Forelimb muscle (tissue), 1 donor: Measurements from ENCODE around the gene UGT1A5. TPM values are rescaled to one million over a fixed set of nuclear protein-coding genes. Genes with fewer than 3 reads are reported as not detected.

Experiments
- DNase-seq: peaks from one replicate; pipeline ENCODE4 v3.0.0-alpha.2; 2013; ENCODE audit warnings: low read depth
- polyA plus RNA-seq: library from polyadenylated mRNA; unstranded; fragments of 120-200 nt; gene quantifications from one replicate; pipeline ENCODE4 v1.2.1, GENCODE V29; 2013; ENCODE audit not compliant: insufficient read length

UGT1A5 gene
- not detected for polyA plus RNA-seq

- DNase-seq: no peak
Observed at GRCh38 chr2:233712611-233713261, at the start of gene UGT1A5. UGT1A5 (plus strand) TSS chr2:233712907; CDS start chr2:233712992, 85 bp downstream.

DNA sequence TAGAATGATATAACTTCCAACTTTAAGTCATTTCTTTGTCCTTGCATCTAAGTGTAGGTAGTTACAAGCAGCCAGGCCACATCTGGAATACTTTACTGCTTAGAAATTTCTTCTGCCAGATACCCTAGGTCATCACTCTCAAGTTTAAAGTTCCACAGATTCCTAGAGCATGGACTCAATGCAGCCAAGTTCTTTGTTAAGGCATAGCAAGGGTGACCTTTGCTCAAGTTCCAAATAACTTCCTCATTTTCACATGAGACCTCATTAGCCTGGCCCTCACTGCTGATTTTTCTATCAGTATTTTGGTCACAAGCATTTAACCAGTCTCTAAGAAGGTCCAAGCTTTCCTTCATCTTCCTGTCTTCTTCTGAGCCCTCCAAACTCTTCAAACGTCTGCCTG lies 48.8 kb upstream of the UGT1A5 start:
- DNase-seq: no peak

- no peak for DNase-seq
Observed at GRCh38 chr2:233668605-233669260, 44.0 kb upstream of the UGT1A5 start.

DNA sequence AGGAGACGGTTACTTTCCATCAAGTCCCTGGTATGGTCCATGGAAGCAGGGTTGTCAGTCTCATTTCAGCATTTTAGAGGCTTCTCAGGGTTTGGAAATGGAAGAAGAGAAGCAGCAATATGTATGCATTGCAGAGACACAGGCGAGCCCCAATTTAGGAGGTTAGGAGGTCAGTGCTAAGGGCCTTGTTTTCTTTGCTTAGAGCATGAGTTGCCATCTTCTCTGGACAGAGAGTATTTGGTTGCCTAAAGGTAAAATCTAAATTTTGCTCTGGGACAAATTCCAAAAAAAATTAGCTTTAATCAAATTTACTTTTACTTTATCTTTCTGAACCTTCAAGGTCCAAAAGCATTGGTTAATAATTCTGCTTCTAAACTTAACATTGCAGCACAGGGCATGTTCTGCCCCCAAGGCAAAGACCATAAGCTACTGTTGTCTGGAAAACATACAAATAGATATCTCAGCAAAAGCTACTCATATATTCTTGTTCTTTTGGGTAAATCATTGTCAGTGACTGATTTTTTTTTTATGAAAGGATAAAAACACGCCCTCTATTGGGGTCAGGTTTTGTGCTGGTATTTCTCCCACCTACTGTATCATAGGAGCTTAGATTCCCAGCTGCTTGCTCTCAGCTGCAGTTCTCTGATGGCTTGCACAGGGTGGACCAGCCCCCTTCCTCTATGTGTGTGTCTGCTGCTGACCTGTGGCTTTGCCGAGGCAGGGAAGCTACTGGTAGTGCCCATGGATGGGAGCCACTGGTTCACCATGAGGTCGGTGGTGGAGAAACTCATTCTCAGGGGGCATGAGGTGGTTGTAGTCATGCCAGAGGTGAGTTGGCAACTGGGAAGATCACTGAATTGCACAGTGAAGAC lies 41.2 kb upstream of the UGT1A5 start, which contains the start of gene UGT1A9:
Gene UGT1A9, plus strand, starts transcription at position 609 of the 872 bp plus-strand sequence. Its CDS starts 37 bp downstream, at position 646.
- DNase-seq: no peak

DNA sequence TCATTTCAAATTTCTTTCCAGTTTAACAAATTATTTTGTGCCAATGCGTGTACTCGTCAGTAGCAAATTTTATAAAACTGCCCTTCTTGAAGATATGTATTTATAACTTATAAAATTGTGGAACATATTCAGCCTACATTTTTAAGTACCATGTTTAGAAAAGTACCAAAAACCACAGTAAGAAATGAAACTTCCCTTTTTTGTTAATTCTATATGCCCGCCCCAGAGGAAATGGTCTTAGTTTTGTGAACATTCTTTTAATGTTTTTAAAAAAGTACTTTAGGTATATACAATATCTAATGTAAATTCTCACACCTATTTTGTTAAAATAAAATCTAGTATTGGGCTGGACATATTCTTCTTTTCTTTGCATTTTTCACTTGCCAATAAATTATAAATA lies 39.8 kb upstream of the UGT1A5 start:
- DNase-seq: no peak

DNA sequence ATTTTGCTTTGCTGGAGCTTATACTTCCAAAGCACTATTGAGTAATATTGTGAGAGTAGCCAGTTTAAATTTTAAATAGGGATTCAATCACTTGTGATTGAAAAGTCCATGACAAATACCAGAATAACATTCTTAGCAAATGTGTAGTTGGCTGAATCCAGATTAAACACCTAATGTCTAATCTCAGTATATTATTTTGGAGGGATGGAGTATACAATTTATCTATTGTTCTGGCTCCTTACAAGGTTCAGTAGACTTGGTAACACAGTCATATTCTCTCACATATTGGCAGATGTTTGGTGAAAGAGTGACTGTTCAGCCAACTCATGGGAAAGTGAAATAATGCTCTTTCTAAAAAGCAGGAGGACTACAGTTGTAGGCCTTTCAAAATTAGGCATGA lies 38.8 kb upstream of the UGT1A5 start:
- no peak for DNase-seq

GRCh38 chr2:233674314-233674713 lies 38.4 kb upstream of the UGT1A5 start:
- DNase-seq: no peak

DNA sequence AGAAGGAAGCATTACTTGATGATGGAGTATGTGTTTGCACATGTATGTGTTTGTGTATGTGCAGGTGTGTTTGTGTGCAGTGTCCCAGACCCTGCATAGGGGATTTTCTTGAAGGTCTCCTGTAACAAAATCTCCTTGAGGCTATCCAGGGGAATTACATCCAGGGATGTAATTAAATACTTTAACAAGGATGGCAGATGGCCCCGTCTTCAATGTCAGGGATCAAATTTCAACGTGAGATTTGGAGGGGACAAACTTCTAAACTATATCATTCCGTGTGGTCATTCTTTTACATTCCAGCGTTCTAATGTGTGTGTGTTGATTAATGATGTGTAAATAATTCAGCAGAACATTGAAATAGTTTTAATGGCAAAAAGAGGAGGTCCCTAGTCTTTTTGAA lies 37.7 kb upstream of the UGT1A5 start:
- no peak for DNase-seq

- no peak for DNase-seq
Observed at GRCh38 chr2:233676046-233676445, 36.7 kb upstream of the UGT1A5 start.

- DNase-seq: no peak
Observed at GRCh38 chr2:233679196-233679595, 33.5 kb upstream of the UGT1A5 start.

DNA sequence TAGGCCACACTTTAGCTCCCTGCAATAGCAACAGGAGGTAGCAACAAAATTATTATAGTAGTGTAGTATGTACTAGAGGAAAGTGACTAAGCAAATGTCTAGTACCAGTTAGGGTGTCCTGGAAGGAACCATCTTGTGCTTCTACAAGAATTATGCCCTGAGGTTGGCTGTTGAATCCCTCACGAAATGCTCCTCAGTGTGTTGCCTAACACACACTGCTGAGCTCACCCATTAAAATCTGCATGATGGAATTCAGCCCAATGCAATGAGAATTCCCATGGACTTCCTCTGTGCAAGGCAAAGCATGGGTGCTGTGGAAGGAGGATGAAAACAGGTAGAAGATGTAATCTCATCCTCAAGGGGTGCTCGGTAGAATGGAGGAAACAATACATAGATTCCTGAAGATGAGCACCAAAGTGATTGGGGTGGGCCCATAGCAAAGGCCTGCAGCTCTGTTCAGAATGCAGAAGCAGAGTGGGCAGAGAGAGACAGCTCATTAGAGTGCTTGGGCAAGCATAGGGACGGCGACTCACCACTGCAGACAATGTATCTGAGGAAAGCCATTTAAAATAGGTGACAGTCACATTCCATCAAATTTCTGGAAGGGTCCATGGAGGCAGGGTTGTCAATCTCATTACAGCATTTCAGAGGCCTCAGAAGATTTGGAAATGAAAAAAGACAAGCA lies 32.2 kb upstream of the UGT1A5 start:
- DNase-seq: no peak

GRCh38 chr2:233681521-233682099 lies 31.1 kb upstream of the UGT1A5 start, which contains the start of gene UGT1A7:
UGT1A7 (plus strand) TSS chr2:233681901; CDS start chr2:233681938, 37 bp downstream.
- DNase-seq: no peak

GRCh38 chr2:233684640-233685039 lies 28.1 kb upstream of the UGT1A5 start:
- DNase-seq: no peak

DNA sequence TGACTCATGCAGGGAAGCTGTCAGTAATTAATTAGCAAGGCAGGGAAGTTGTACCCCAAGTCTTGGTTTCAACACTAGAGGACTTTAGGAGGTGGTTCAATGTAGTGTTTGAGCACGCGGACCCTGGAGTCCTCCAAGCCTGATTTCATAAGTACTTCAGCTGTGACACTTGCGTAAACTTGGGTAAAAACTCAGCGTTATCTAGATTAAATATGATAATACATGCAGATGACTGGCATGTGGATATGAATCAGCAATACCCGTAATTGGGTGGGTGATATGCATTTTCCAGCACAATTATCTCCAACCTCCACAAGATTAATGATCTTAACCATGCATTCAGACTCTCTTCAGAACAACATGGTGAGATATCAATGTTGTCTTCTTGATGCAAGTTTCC lies 25.8 kb upstream of the UGT1A5 start:
- no peak for DNase-seq

DNA sequence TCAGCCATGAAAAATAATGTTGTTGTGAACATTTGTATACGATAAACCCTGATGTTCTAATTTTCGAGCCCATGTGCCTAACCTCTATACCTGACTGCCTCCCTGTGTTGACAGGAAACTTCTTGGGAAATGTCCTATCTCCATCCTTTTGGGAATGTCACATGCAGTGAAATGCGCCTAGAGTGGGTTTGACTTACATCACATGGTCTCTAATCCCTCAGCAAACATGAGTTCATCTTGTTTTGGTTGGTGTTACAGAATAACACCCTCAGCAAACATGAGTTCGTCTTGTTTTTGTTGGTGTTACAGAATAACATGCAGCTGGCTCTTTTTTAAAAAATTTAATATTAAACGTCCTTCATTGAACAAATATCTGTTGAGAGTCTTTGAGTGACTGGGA lies 24.4 kb upstream of the UGT1A5 start:
- no peak for DNase-seq

DNA sequence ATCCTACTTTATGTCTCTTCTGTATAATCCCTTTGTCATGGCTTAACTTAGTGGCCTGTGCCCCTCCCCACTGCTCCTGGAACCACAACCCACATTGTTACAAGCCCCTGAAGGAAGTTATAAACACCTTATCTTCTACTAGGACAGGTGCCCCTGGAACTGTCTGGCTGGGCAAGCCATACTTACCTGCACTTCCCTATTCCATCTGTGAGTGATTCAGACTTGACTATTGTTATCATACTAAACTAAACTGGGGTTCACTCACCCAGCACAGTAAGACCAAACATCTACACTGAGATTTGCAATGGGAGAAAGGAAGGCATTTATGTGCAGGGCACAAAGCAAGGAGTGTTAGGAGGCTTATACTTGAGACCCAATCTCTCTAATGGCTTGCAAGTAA lies 23.7 kb upstream of the UGT1A5 start:
- DNase-seq: no peak

- DNase-seq: no peak
Observed at GRCh38 chr2:233689501-233689900, 23.2 kb upstream of the UGT1A5 start.

DNA sequence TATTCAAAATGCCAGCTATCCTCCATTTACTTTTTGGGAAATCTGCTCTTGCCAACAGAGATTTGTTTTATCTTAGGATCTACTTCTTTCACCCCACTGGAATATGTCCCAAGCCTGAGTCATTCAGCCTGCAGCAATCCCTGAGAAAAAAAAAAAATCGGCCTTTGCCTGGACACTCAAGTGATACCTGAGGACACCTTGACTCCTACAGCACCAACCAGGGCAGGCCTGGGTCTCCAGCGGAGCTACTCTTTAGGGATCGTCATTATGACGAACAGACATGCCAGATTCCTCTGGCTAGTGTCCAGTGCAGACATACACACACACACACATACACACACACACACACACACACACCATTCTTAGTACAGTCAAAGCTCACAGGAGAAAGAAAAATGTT lies 22.3 kb upstream of the UGT1A5 start:
- no peak for DNase-seq

- DNase-seq: no peak
Observed at GRCh38 chr2:233691443-233692433, 21.0 kb upstream of the UGT1A5 start.

DNA sequence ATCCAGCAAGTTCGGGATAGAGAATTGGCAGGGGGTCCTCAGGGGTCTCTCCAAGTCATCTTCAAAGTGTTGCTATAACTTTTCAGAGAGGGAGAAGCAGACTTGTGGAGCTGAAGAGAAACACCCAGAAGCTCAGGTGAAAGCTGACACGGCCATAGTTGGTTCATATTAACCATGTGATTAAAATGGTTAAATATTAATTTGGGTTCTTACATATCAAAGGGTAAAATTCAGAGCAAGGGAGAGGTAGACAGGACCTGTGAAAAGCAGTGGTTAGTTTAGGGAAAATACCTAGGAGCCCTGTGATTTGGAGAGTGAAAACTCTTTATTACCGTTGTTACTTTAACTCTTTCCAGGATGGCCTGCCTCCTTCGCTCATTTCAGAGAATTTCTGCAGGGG lies 20.1 kb upstream of the UGT1A5 start, which contains the start of gene UGT1A6:
Gene UGT1A6, plus strand, starts transcription at position 243 of the 400 bp plus-strand sequence. Its CDS starts 115 bp downstream, at position 358.
- no peak for DNase-seq
